SK-N-SH (cell line): ENCODE measurements around the gene LSR. TPM values are rescaled to one million over a fixed set of nuclear protein-coding genes. Genes with fewer than 3 reads are reported as not detected.

ENCODE experiments used
- CTCF ChIA-PET: fragments of 300-600, 350-600 bp; formaldehyde crosslinking; extraction: SDS; loops from one replicate; lab custom pipeline; 2021; lab: Yijun Ruan, JAX
- POLR2A ChIA-PET: fragments of 350-600 bp; sonication (Branson Sonifier 250); formaldehyde crosslinking; extraction: SDS; loops from one replicate; lab custom pipeline; 2020; ENCODE audit warnings: antibody characterized with exemption, inconsistent platforms; lab: Yijun Ruan, JAX
- DNase-seq: peaks from one replicate; pipeline ENCODE4 v3.0.0; 2012
- H2AFZ ChIP-seq: fragments of 200-600 bp; sonication (generic); 2 replicates; pipeline ENCODE4 v1.8.1; 2016; ENCODE audit warnings: antibody characterized with exemption, mild to moderate bottlenecking, low read depth
- H3F3A ChIP-seq: fragments of 200-600 bp; sonication (generic); replicated peaks from 2 replicates; pipeline ENCODE3; 2016; ENCODE audit warnings: antibody characterized with exemption, mild to moderate bottlenecking; ENCODE audit not compliant: insufficient read depth
- H3K27ac ChIP-seq, 2 experiments: fragments of 200-500 bp in 1 of 2; fragments of 200-600 bp in 1 of 2; sonication (Bioruptor generic) in 1 of 2; sonication (generic), shearing (Covaris generic) in 1 of 2; 2 replicates each; pipeline versions ENCODE4 v1.5.1 to v1.6.1; 2014 to 2016; ENCODE audit warnings: low read depth in 2 of 2, inconsistent platforms in 1 of 2, low read length in 1 of 2, mild to moderate bottlenecking in 1 of 2, mixed read lengths in 1 of 2
- H3K27me3 ChIP-seq: fragments of 200-600 bp; sonication (generic), shearing (Covaris generic); 2 replicates; pipeline ENCODE4 v1.6.1; 2016; ENCODE audit warnings: mixed run types; ENCODE audit not compliant: insufficient read depth
- H3K36me3 ChIP-seq, 2 experiments: fragments of 200-500 bp in 1 of 2; fragments of 200-600 bp in 1 of 2; sonication (Bioruptor generic) in 1 of 2; sonication (generic) in 1 of 2; replicated peaks in 1 of 2; 2 replicates each; pipeline versions ENCODE3 to v1.5.1; 2014 to 2016; ENCODE audit warnings: low read length in 1 of 2, mild to moderate bottlenecking in 1 of 2; ENCODE audit not compliant: insufficient read depth in 2 of 2, control insufficient read depth in 1 of 2
- H3K4me1 ChIP-seq, 2 experiments: fragments of 200-500 bp in 1 of 2; fragments of 200-600 bp in 1 of 2; sonication (Bioruptor generic) in 1 of 2; sonication (generic), shearing (Covaris generic) in 1 of 2; 2 replicates each; pipeline versions ENCODE4 v1.5.1 to v1.6.1; 2014 to 2016; ENCODE audit warnings: low read depth in 1 of 2, low read length in 1 of 2, mixed run types in 1 of 2; ENCODE audit not compliant: insufficient read depth in 2 of 2, control insufficient read depth in 1 of 2
- H3K4me2 ChIP-seq: fragments of 200-600 bp; sonication (generic), shearing (Covaris generic); 2 replicates; pipeline ENCODE4 v1.6.1; 2017; ENCODE audit warnings: mixed run types
- H3K4me3 ChIP-seq, 2 experiments: fragments of 200-500 bp in 1 of 2; fragments of 200-600 bp in 1 of 2; sonication (Bioruptor generic) in 1 of 2; sonication (generic), shearing (Covaris generic) in 1 of 2; 2 replicates each; pipeline versions ENCODE4 v1.5.1 to v1.8.1; 2014 to 2016; ENCODE audit warnings: low read depth in 2 of 2, inconsistent platforms in 1 of 2, low read length in 1 of 2, mild to moderate bottlenecking in 1 of 2, mixed read lengths in 1 of 2, moderate library complexity in 1 of 2
- H3K79me2 ChIP-seq: fragments of 200-600 bp; sonication (generic); 2 replicates; pipeline ENCODE4 v1.8.1; 2017; ENCODE audit warnings: mild to moderate bottlenecking; ENCODE audit not compliant: insufficient read depth
- H3K9ac ChIP-seq: fragments of 200-600 bp; sonication (generic); 2 replicates; pipeline ENCODE4 v1.6.1; 2017; ENCODE audit warnings: mixed run types
- H3K9me2 ChIP-seq: fragments of 200-600 bp; sonication (generic); 2 replicates; pipeline ENCODE4 v1.6.1; 2017; ENCODE audit warnings: mixed run types
- H3K9me3 ChIP-seq: fragments of 200-600 bp; sonication (generic); 2 replicates; pipeline ENCODE4 v1.6.1; 2017; ENCODE audit warnings: mixed run types, mild to moderate bottlenecking, moderate library complexity
- H4K20me1 ChIP-seq: fragments of 200-600 bp; sonication (generic); 2 replicates; pipeline ENCODE4 v1.6.1; 2017; ENCODE audit warnings: mild to moderate bottlenecking, mixed run types; ENCODE audit not compliant: insufficient read depth
- CHD2 ChIP-seq: fragments of 150-350 bp; IDR thresholded peaks from 2 replicates; pipeline ENCODE4 v1.6.1; 2018; ENCODE audit warnings: low read length; ENCODE audit not compliant: partially characterized antibody
- CTCF ChIP-seq: fragments of 200-600 bp; sonication (generic); IDR thresholded peaks from 2 replicates; pipeline ENCODE4 v1.6.1; 2017; ENCODE audit warnings: antibody characterized with exemption, mild to moderate bottlenecking, moderate library complexity
- ELF1 ChIP-seq: IDR thresholded peaks from 2 replicates; pipeline ENCODE4 v1.4.0; 2012
- EP300 ChIP-seq, 2 experiments: IDR thresholded peaks; 2 replicates each; pipeline versions ENCODE4 v1.4.0 to v1.6.1; 2012; ENCODE audit warnings: borderline replicate concordance in 1 of 2, low read depth in 1 of 2, low read length in 1 of 2
- FOXJ3 ChIP-seq: sonication (generic); formaldehyde crosslinking; IDR thresholded peaks from 2 replicates; pipeline ENCODE4 v1.5.1; 2020; ENCODE audit warnings: mild to moderate bottlenecking, missing genetic modification reagents
- GABPA ChIP-seq: IDR thresholded peaks from 2 replicates; pipeline ENCODE4 v1.4.0; 2012; ENCODE audit warnings: low read depth, mild to moderate bottlenecking
- GATA2 ChIP-seq: sonication (generic); formaldehyde crosslinking; IDR thresholded peaks from 2 replicates; pipeline ENCODE4 v1.5.0; 2020; ENCODE audit warnings: mild to moderate bottlenecking, missing genetic modification reagents
- IRF3 ChIP-seq: fragments of 150-350 bp; IDR thresholded peaks from 2 replicates; pipeline ENCODE4 v1.6.1; 2016; ENCODE audit warnings: mild to moderate bottlenecking, low read depth, low read length
- MEF2A ChIP-seq: IDR thresholded peaks from 2 replicates; pipeline ENCODE4 v1.4.0; 2012; ENCODE audit warnings: low read depth, borderline replicate concordance
- NRF1 ChIP-seq: IDR thresholded peaks from 2 replicates; pipeline ENCODE4 v1.6.1; 2012; ENCODE audit warnings: low read depth, mild to moderate bottlenecking, low read length
- PBX3 ChIP-seq: IDR thresholded peaks from 2 replicates; pipeline ENCODE4; 2012
- POLR2AphosphoS5 ChIP-seq: IDR thresholded peaks from 2 replicates; pipeline ENCODE4 v1.6.1; 2012; ENCODE audit warnings: low read depth, low read length
- RCOR1 ChIP-seq: fragments of 150-350 bp; IDR thresholded peaks from 2 replicates; pipeline ENCODE4 v1.6.1; 2017; ENCODE audit warnings: antibody characterized with exemption, low read length
- RFX5 ChIP-seq: IDR thresholded peaks from 2 replicates; pipeline ENCODE4 v1.6.1; 2012; ENCODE audit warnings: mild to moderate bottlenecking, improper control_type of control experiment, low read length
- RXRA ChIP-seq: IDR thresholded peaks from 2 replicates; pipeline ENCODE4 v1.4.0; 2012; ENCODE audit warnings: low read depth, mild to moderate bottlenecking, borderline replicate concordance
- SIN3A ChIP-seq: IDR thresholded peaks from 2 replicates; pipeline ENCODE4 v1.6.1; 2012; ENCODE audit warnings: low read depth, mild to moderate bottlenecking, low read length, moderate library complexity, borderline replicate concordance
- SMC3 ChIP-seq: IDR thresholded peaks from 2 replicates; pipeline ENCODE4 v1.6.1; 2012; ENCODE audit warnings: low read depth, low read length, improper control_type of control experiment
- YY1 ChIP-seq: IDR thresholded peaks from 2 replicates; pipeline ENCODE4 v1.4.0; 2012; ENCODE audit warnings: low read depth, mild to moderate bottlenecking
- ZBTB33 ChIP-seq: IDR thresholded peaks from 2 replicates; pipeline ENCODE4 v1.4.0; 2012; ENCODE audit warnings: low read depth, borderline replicate concordance
- whole genome bisulfite sequencing: methylation state at CpG from one replicate; pipeline ENCODE4 v1.1.6; 2017; ENCODE audit warnings: low lambda C conversion rate; 5-methylcytosine and 5-hydroxymethylcytosine counted together
- polyA plus RNA-seq, 3 experiments: library from polyadenylated mRNA; depleted of rRNA; stranded (reverse); fragments of >200 nt; gene quantifications; 2 replicates each; pipeline ENCODE4 v1.2.3, GENCODE V29; 2012

The LSR gene
- polyA plus RNA-seq, 1 of the 3 experiments (the other 2 are of a cell fraction) = 0.62 TPM

- no peak overlapping the region for H3K27ac ChIP-seq
- no peaks in the 10 kb centered on the region for H3K4me1 ChIP-seq
- no peak for TF ChIP-seq YY1
- TF ChIP-seq MEF2A = no peak
- TF ChIP-seq SIN3A = no peak
- no peak for TF ChIP-seq GABPA
- no peak for TF ChIP-seq SMC3
- TF ChIP-seq RXRA = no peak
- TF ChIP-seq NRF1 = no peak
- no peak for TF ChIP-seq ELF1
- no peak for TF ChIP-seq CHD2
- TF ChIP-seq PBX3 = no peak
- no peak for TF ChIP-seq RCOR1
- TF ChIP-seq IRF3 = no peak
- H3K36me3 ChIP-seq = no peaks in the 10 kb centered on the region
- H2AFZ ChIP-seq = no peak overlapping the region
- WGBS = 59% methylated on average over 7 of the region's 7 CpGs
- peaks cover 61% of the 10 kb centered on the region for H3K27me3 ChIP-seq
- H4K20me1 ChIP-seq = no peaks in the 10 kb centered on the region
- no peaks in the 10 kb centered on the region for H3K9me2 ChIP-seq
- POLR2A ChIA-PET = no interaction called here
- H3K4me2 ChIP-seq = no peak overlapping the region
- no peaks in the 10 kb centered on the region for H3F3A ChIP-seq
- CTCF ChIA-PET = interaction anchor here (1.3 kb wide), 1 partner anchor 16 kb away, joined by 3 read pairs; no protein-coding TSS in a partner anchor
- no peak overlapping the region for H3K9ac ChIP-seq
- no peak overlapping the region for H3K4me3 ChIP-seq
- no peaks in the 10 kb centered on the region for H3K9me3 ChIP-seq
- no peak for DNase-seq
- H3K79me2 ChIP-seq = no peaks in the 10 kb centered on the region
Measured at GRCh38 chr19:35296644-35297514, 48.1 kb downstream of the LSR start.

- Histone ChIP-seq H3K4me2 (no peak overlapping the region), H3K4me1 (no peaks in the 10 kb centered on the region), H3K27me3 (peaks cover 61% of the 10 kb centered on the region), H3K79me2 (no peaks in the 10 kb centered on the region), H3K27ac (no peak overlapping the region), H3K9ac (no peak overlapping the region), H3K36me3 (no peaks in the 10 kb centered on the region), H3K9me2 (no peaks in the 10 kb centered on the region), H2AFZ (no peak overlapping the region), H3K9me3 (no peaks in the 10 kb centered on the region), H3F3A (no peaks in the 10 kb centered on the region)
- ChIA-PET POLR2A (no interaction called here), CTCF (no interaction called here)
- 51% methylated on average over 3 of the region's 3 CpGs for WGBS
- no peak for DNase-seq
- TF ChIP-seq RFX5 = no peak
- no peak for TF ChIP-seq GATA2 (CRISPR knock-in tag)
- TF ChIP-seq EP300 (IDR thresholded peaks at IDR 0.05; ENCODE audit: borderline replicate concordance in 1 of 2, low read depth in 1 of 2, low read length in 1 of 2) = no peak
- TF ChIP-seq CTCF = no peak
- no peak for TF ChIP-seq POLR2AphosphoS5
- TF ChIP-seq ZBTB33 = no peak
- TF ChIP-seq FOXJ3 (CRISPR knock-in tag) = no peak
- no peak for TF ChIP-seq YY1
- TF ChIP-seq, all 33 proteins: peak for 0
- Histone ChIP-seq H3K4me3 (no peak overlapping the region), H4K20me1 (no peaks in the 10 kb centered on the region)
Measured at GRCh38 chr19:35297515-35297848, 48.7 kb downstream of the LSR start.
